ENCODE results near the gene HBQ1. TPM values are rescaled to one million over a fixed set of nuclear protein-coding genes. Genes with fewer than 3 reads are reported as not detected.
"Not testable (repeated sequence)": the region's sequence is repeated elsewhere in the genome, so short reads cannot be mapped to it uniquely, and the experiment has no call there.

HBQ1 gene

DNA sequence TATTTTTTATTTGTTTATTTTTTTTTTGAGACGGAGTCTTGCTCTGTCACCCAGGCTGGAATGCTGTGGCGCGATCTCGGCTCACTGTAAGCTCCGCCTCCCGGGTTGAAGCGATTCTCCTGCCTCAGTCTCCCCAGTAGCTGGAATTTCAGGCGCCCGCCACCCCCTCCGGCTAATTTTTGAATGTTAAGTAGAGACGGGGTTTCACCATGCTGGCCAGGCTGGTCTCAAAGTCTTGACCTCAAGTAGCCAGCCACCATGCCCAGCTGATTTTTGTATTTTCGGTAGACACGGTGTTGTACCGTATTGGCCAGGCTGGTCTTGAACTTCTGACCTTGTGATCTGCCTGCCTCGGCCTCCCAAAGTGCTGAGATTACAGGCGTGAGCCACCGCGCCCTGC lies 50.1 kb downstream of the HBQ1 start:
- H3K27me3 ChIP-seq (ENCODE audit: control insufficient read depth in 1 of 2, insufficient read depth in 1 of 2, low read length in 2 of 2); H3K9ac ChIP-seq (ENCODE audit: low read length); H3K14ac ChIP-seq (ENCODE audit: low read length in 2 of 2); H4K91ac ChIP-seq (ENCODE audit: low read length); H3K4ac ChIP-seq (ENCODE audit: low read depth in 1 of 2, low read length in 2 of 2); H3K18ac ChIP-seq (ENCODE audit: low read depth in 1 of 2, low read length in 2 of 2); H3K4me3 ChIP-seq (ENCODE audit: insufficient read depth in 1 of 2, low read depth in 1 of 2, low read length in 2 of 2); H2BK5ac ChIP-seq (ENCODE audit: low read depth, low read length, poor library complexity, severe bottlenecking); DNase-seq; H2BK120ac ChIP-seq (ENCODE audit: low read depth, low read length); H3K23ac ChIP-seq (ENCODE audit: low read length in 2 of 2); H3K9me3 ChIP-seq (ENCODE audit: control insufficient read depth, low read length); H2AK5ac ChIP-seq (ENCODE audit: low read length, severe bottlenecking); H4K8ac ChIP-seq (ENCODE audit: low read length); H2BK12ac ChIP-seq (ENCODE audit: low read length in 2 of 2); H2BK15ac ChIP-seq (ENCODE audit: low read depth, poor library complexity, severe bottlenecking); H3K79me1 ChIP-seq (replicated peaks; ENCODE audit: low read length, poor library complexity, severe bottlenecking); H2AFZ ChIP-seq (ENCODE audit: low read depth, low read length); H3K4me2 ChIP-seq (ENCODE audit: low read length, poor library complexity, severe bottlenecking); H3K4me1 ChIP-seq (ENCODE audit: control insufficient read depth, insufficient read depth, low read depth, low read length); H3K27ac ChIP-seq (ENCODE audit: low read length, poor library complexity, severe bottlenecking): not testable (repeated sequence)
- peaks cover 8 to 21% of the 10 kb centered on the region in 2 experiments for H3K36me3 ChIP-seq (ENCODE audit: control insufficient read depth in 1 of 2, insufficient read depth in 2 of 2, low read depth in 1 of 2, low read length in 2 of 2)
- WGBS, result 95% methylated on average over 18 of the region's 18 CpGs

Small RNA genes lying within 50 kb of the gene (small RNA-seq; reads per million reads assigned to genes)
- gene RF00019 (ENCODE audit: low read depth), result not detected
